ENCODE results near the gene ACOT11.

DNA sequence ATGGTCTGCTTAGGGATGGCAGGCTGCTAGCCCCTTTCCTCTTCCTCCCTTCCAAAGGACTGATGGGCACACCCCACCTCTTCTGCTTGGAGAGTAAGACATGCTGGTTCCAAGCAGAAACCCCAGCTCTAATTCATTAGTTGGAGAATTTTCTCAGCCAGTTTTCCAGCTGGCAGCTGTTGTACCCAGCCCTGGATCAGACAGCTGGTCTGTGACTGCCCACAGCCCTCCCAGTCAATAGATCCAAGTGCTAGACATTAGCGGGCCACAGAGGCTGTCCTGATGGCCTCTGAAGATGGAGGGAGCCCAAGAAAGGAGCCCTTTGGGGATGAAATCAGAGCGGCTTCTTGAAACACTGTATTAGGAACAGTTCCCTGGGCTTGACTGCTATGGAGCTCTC is 35.8 kb downstream of the ACOT11 start:
- TF ChIP-seq POLR2A (IDR thresholded peaks at IDR 0.05) = no peak
- TF ChIP-seq, protein P1, sequence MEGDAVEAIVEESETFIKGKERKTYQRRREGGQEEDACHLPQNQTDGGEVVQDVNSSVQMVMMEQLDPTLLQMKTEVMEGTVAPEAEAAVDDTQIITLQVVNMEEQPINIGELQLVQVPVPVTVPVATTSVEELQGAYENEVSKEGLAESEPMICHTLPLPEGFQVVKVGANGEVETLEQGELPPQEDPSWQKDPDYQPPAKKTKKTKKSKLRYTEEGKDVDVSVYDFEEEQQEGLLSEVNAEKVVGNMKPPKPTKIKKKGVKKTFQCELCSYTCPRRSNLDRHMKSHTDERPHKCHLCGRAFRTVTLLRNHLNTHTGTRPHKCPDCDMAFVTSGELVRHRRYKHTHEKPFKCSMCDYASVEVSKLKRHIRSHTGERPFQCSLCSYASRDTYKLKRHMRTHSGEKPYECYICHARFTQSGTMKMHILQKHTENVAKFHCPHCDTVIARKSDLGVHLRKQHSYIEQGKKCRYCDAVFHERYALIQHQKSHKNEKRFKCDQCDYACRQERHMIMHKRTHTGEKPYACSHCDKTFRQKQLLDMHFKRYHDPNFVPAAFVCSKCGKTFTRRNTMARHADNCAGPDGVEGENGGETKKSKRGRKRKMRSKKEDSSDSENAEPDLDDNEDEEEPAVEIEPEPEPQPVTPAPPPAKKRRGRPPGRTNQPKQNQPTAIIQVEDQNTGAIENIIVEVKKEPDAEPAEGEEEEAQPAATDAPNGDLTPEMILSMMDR (IDR thresholded peaks at IDR 0.05) = no peak
